Lower leg skin (tissue), 3 donors: ENCODE measurements around the gene PIGN.

Experiments
- POLR2A ChIP-seq, 2 donors: fragments of 450-650 bp; IDR thresholded peaks; one replicate each; pipeline ENCODE4 v1.6.1; 2016 to 2017; ENCODE audit warnings: antibody characterized with exemption in 2 of 2, mild to moderate bottlenecking in 1 of 2, moderate library complexity in 1 of 2
- TF ChIP-seq, protein P1 (sequence below), 3 donors: fragments of 450-650 bp; IDR thresholded peaks; one replicate each; pipeline ENCODE4 v1.5.1; 2016; ENCODE audit warnings: antibody characterized with exemption in 3 of 3, mild to moderate bottlenecking in 3 of 3, moderate library complexity in 2 of 3

DNA sequence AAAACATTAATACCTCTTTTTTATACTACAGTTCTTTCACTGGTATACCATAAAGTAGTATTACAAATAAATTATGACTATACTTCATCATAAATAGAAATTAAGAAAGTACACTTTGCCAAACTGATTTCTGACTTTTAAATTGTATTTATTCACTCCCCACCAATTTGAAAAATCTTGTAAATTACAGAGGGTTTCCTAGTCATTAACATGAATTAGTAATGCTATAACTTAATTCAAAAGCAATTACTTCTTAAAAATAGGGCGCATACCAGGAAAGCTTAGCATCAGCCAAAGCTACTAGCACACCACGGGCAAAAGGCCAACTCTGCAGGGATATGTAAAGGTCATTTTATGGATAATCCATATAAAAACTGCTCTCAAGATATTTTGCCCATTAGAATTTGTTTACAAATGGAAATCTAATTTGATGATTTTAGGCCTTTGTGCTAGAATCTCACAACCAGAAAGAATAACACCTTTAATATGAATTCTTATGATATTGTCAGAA, 142.3 kb downstream of the PIGN start:
- TF ChIP-seq, protein P1, sequence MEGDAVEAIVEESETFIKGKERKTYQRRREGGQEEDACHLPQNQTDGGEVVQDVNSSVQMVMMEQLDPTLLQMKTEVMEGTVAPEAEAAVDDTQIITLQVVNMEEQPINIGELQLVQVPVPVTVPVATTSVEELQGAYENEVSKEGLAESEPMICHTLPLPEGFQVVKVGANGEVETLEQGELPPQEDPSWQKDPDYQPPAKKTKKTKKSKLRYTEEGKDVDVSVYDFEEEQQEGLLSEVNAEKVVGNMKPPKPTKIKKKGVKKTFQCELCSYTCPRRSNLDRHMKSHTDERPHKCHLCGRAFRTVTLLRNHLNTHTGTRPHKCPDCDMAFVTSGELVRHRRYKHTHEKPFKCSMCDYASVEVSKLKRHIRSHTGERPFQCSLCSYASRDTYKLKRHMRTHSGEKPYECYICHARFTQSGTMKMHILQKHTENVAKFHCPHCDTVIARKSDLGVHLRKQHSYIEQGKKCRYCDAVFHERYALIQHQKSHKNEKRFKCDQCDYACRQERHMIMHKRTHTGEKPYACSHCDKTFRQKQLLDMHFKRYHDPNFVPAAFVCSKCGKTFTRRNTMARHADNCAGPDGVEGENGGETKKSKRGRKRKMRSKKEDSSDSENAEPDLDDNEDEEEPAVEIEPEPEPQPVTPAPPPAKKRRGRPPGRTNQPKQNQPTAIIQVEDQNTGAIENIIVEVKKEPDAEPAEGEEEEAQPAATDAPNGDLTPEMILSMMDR (IDR thresholded peaks at IDR 0.05) = no peak
- no peak for TF ChIP-seq POLR2A (IDR thresholded peaks at IDR 0.05)
